Head of caudate nucleus (tissue), 42 donors: ENCODE results near the gene ZBTB11.
"Not testable (repeated sequence)": the region's sequence is repeated elsewhere in the genome, so short reads cannot be mapped to it uniquely, and the experiment has no call there.

ENCODE experiments used
- DNase-seq, 42 donors: peaks; one replicate each; pipeline versions ENCODE4 v3.0.0 to v3.0.0-alpha.2; 2020 to 2021; ENCODE audit warnings: mixed read lengths in 7 of 42
- intact Hi-C: fragments of 100-400 bp; cut with DNase I; formaldehyde crosslinking; loops from one replicate; pipeline ENCODE4 v1.15.0; 2022

Gene ZBTB11

GRCh38 chr3:101632586-101632985, 44.3 kb downstream of the ZBTB11 start:
- peak in 1 of 42 donors; percentile 19 for DNase-seq
- intact Hi-C loops: loop anchor here (10.0 kb wide), 1 partner anchor 58 kb away; the partner anchor contains the start of gene PCNP

GRCh38 chr3:101631959-101632358, 45.0 kb downstream of the ZBTB11 start:
- DNase-seq: peak in 1 of 42 donors; percentile 15
- intact Hi-C loops: loop anchor here (10.0 kb wide), 1 partner anchor 57 kb away; the partner anchor contains the start of gene PCNP

DNA sequence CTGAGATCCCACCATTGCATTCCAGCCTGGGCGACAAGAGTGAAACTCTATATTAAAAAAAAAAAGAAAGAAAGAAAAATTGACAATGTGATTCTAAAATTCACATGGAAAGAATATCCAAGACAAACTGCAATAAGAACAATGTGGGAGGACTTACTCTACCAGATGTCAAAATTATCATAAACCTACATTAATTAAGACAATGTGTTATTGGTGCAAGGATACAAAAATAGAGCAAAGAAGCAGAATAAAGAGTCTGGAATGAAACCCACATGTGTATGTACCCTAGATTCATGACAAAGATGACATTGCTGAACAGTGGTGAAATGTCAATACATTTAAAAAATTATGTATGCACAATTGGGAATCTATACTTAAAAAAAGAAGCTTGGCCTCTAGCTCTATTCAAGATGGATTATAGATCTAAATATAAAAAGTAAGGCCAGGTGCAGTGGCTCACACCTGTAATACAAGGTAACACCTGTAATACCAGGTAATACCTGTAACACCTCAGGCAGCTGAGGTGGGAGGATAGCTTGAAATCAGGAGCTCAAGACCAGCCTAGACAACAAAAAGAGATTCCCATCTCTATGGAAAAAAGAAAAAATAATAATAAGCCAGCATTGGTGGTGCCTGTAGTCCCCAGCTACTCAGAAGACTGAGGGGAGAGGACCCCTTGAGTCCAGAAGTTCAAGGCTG, 45.7 kb downstream of the ZBTB11 start:
- intact Hi-C loops: loop anchor here (10.0 kb wide), 1 partner anchor 56 kb away; the partner anchor contains the start of gene PCNP

DNA sequence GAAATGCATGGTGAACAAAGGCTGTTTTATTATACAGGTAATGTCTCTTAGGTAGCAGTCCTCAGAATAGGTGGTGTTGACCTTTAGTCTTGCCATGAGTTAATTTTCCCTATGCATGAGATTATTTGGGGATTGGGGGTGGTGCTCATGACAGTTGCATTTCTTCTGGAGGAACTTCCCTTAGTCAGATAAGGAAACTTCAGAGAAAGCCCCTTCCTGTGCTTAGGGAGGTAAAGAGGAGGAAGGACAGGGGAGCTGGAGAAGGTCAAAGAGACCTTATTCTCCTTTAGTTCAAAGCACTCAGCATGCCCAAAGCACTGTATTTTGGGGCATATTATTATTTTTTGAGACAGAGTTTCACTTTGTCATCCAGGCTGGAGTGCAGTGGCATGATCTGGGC, 47.7 kb downstream of the ZBTB11 start:
- peak in 1 of 42 donors; percentile 1 for DNase-seq
- intact Hi-C loops: no loop called here

More for the DNA sequence above, 45.7 kb downstream of the ZBTB11 start:
- peak in 2 of 42 donors; percentile 15 to 22 for DNase-seq

- intact Hi-C loops: no loop called here
- DNase-seq: peak in 1 of 42 donors; percentile 3
These were observed 51.1 kb downstream of the ZBTB11 start for GRCh38 chr3:101625879-101626278.

- intact Hi-C loops: no loop called here
- no peak for DNase-seq
These were observed 52.1 kb downstream of the ZBTB11 start for GRCh38 chr3:101624857-101625256.

- DNase-seq: no peak
- intact Hi-C loops: no loop called here
These were observed 53.3 kb downstream of the ZBTB11 start for GRCh38 chr3:101623656-101624055.

DNA sequence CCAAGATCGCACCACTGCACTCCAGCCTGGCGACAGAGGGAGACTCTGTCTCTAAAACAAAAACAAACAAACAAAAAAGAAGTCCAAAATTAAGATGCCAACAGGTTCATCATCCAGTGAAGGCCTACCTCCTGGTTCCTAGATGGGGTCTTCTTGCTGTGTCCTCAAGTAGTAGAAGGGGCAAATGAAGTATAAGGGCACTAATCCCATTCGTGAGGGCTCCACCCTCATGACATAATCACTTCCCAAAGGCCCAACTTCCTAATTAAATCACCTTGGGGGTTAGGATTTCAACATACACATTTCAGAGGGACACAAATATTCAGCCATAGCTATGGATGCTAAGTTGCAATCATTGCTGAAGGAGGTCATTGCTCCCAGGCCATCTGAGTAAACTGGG, 57.2 kb downstream of the ZBTB11 start:
- intact Hi-C loops: no loop called here
- DNase-seq: no peak

GRCh38 chr3:101618726-101619125, 58.2 kb downstream of the ZBTB11 start:
- no peak for DNase-seq
- intact Hi-C loops: no loop called here

DNA sequence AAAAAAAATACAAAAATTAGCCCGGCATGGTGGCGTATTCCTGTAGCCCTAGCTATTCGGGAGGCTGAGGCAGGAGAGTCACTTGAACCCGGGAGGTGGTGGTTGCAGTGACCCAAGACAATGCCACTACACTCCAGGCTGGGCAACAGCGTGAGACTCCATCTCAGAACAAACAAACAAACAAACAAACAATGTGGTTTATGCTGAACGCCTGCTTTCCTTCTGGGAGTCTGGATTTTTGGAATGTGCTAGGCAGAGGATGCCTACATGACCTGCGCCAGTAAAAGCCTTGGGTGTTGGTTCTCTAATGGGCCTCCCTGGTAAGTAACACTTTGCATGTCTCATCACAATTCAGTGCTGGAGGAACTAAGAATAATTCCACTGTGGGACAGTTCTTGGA, 59.5 kb downstream of the ZBTB11 start:
- peak in 2 of 42 donors; percentile 12 to 14 for DNase-seq
- intact Hi-C loops: no loop called here

GRCh38 chr3:101615525-101615924, 61.4 kb downstream of the ZBTB11 start:
- intact Hi-C loops: no loop called here
- peak in 1 of 42 donors; percentile 7 for DNase-seq

- DNase-seq, intact Hi-C loops: not testable (repeated sequence)
These were observed 63.9 kb downstream of the ZBTB11 start for GRCh38 chr3:101613014-101613413.

GRCh38 chr3:101611023-101611422, 65.9 kb downstream of the ZBTB11 start:
- intact Hi-C loops: no loop called here
- peak in 1 of 42 donors; percentile 3 for DNase-seq

DNA sequence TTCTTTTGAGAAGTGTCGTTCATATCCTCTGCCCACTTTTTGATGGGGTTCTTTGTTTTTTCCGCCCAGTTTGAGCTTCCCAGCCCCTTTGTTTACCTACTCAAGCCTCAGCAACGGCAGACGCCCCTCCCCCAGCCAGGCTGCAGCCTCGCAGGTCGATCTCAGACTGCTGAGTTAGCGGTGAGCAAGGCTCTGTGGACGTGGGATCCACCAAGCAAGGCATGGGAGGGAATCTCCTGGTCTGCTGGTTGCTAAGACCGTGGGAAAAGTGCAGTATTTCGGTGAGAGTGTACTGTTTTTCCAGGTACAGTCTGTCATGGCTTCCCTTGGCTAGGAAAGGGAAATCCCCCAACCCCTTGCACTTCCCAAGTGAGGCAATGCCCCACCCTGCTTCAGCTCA, 71.5 kb downstream of the ZBTB11 start:
- intact Hi-C loops, DNase-seq: not testable (repeated sequence)

DNA sequence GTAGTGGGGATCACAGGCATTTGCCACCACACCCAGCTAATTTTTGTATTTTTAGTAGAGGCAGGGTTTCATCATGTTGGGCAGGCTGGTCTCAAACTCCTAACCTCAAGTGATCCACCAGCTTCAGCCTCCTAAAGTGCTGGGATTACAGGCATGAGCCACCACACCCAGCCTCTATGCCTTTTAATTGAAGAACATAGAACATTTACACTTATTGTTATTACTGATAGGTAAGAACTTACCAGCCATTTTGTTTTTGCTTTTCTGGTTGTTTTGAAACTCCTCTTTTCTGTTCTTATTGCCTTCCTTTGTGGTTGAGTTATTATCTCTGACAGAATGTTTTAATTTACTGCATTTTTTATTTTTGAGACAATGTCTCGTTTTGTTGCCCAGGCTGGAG, 73.7 kb downstream of the ZBTB11 start:
- DNase-seq: no peak
- intact Hi-C loops: no loop called here

DNA sequence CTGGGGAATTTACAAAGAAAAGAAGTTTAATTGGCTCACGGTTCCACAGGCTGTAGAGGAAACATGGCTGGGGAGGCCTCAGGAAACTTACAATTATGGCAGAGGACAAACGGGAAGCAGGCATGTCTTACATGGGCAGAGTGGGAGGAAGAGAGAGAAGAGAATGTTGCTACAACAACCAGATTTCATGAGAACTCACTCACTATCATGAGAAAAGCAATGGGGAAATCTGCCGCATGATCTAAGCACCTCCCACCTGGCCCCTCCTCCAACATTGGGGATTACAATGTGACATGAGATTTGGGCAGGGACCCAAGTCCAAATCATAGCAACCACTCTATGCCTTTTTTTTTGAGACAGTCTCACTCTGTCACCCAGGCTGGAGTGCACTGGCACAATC, 74.2 kb downstream of the ZBTB11 start:
- intact Hi-C loops: no loop called here
- DNase-seq: peak in 1 of 42 donors; percentile 9
